CD4-positive, alpha-beta T cell treated with Interleukin-15 for 4 hours (primary cell): ENCODE data around the gene MOCOS.

Experiments
- DNase-seq: peaks from one replicate; pipeline ENCODE4 v3.0.0-alpha.2; 2020; ENCODE audit warnings: low spot score

Gene MOCOS

GRCh38 chr18:36271153-36271552, 83.9 kb downstream of the MOCOS start:
- no peak for DNase-seq

GRCh38 chr18:36273347-36273746, 86.0 kb downstream of the MOCOS start:
- no peak for DNase-seq

GRCh38 chr18:36274083-36274715, 86.9 kb downstream of the MOCOS start:
- DNase-seq, result no peak

- no peak for DNase-seq
These were observed 88.3 kb downstream of the MOCOS start for GRCh38 chr18:36275561-36275960.

- DNase-seq, result no peak
These were observed 91.7 kb downstream of the MOCOS start for GRCh38 chr18:36279001-36279400.

GRCh38 chr18:36281936-36282335, 94.6 kb downstream of the MOCOS start:
- DNase-seq, result no peak

GRCh38 chr18:36283448-36283847, 96.2 kb downstream of the MOCOS start:
- DNase-seq, result no peak

GRCh38 chr18:36284268-36284667, 97.0 kb downstream of the MOCOS start:
- DNase-seq, result no peak

GRCh38 chr18:36284671-36285295, 97.5 kb downstream of the MOCOS start:
- peak; percentile 62 for DNase-seq

GRCh38 chr18:36287653-36288052, 100.4 kb downstream of the MOCOS start:
- DNase-seq, result no peak

GRCh38 chr18:36288689-36289088, 101.4 kb downstream of the MOCOS start:
- no peak for DNase-seq

GRCh38 chr18:36294031-36294430, 106.7 kb downstream of the MOCOS start:
- DNase-seq, result no peak

- DNase-seq, result no peak
These were observed 107.9 kb downstream of the MOCOS start for GRCh38 chr18:36295214-36295613.

GRCh38 chr18:36295880-36296301, 108.6 kb downstream of the MOCOS start:
- no peak for DNase-seq

GRCh38 chr18:36296650-36297416, 109.5 kb downstream of the MOCOS start:
- no peak for DNase-seq

GRCh38 chr18:36297417-36298125, 110.3 kb downstream of the MOCOS start, which contains the start of gene FHOD3:
Gene FHOD3 (plus strand): TSS chr18:36297713. CDS start chr18:36297836, 123 bp downstream.
- no peak for DNase-seq

- no peak for DNase-seq
These were observed 110.9 kb downstream of the MOCOS start for GRCh38 chr18:36298126-36298741.

- no peak for DNase-seq
These were observed 111.7 kb downstream of the MOCOS start for GRCh38 chr18:36299015-36299414.

GRCh38 chr18:36300211-36300610, 112.9 kb downstream of the MOCOS start:
- DNase-seq, result no peak

GRCh38 chr18:36301884-36302283, 114.6 kb downstream of the MOCOS start:
- no peak for DNase-seq

GRCh38 chr18:36302676-36303075, 115.4 kb downstream of the MOCOS start:
- DNase-seq, result no peak
